ENCODE data around the gene MAMDC2. TPM values are rescaled to one million over a fixed set of nuclear protein-coding genes. Genes with fewer than 3 reads are reported as not detected.

The MAMDC2 gene
- total and polyA plus RNA-seq, 2 of the 4 experiments (the other 2 are of a cell fraction), result 5.0 to 5.2 TPM

- CTCF ChIA-PET, result interaction anchor here (0.9 to 1.4 kb wide), 2 partner anchors 12 to 13 kb away, joined by 4 to 5 read pairs; no protein-coding TSS in a partner anchor
These were observed 113.1 kb downstream of the MAMDC2 start for GRCh38 chr9:70156729-70157128.

More at GRCh38 chr9:70156729-70157128, 113.1 kb downstream of the MAMDC2 start:
- peak overlapping the region; percentile 38 for H2BK5ac ChIP-seq (ENCODE audit: low read depth, low read length, poor library complexity, severe bottlenecking)
- no peaks in the 10 kb centered on the region for H3K9me3 ChIP-seq (ENCODE audit: control insufficient read depth, insufficient read depth, low read length)
- H4K91ac ChIP-seq (ENCODE audit: insufficient read depth, low read depth, low read length), result no peak overlapping the region
- H3K4me3 ChIP-seq (ENCODE audit: insufficient read depth, low read depth, low read length), result no peak overlapping the region
- DNase-seq, result peak; percentile 73
- no TSS peak for BruUV-seq (replicated peaks)
- H3K14ac ChIP-seq (replicated peaks; ENCODE audit: low read depth, low read length), result no peak overlapping the region
- no peaks in the 10 kb centered on the region for H4K20me1 ChIP-seq (ENCODE audit: insufficient read depth, low read length)
- no peaks in the 10 kb centered on the region for H3K27me3 ChIP-seq (ENCODE audit: control insufficient read depth, insufficient read depth, low read length)
- WGBS, 2 experiments (ENCODE audit: extremely low coverage in 2 of 2, insufficient read length in 1 of 2), result no CpG with 5 or more reads among the region's 3 CpGs
- H2BK15ac ChIP-seq (ENCODE audit: low read depth, low read length), result no peak overlapping the region
- H2BK120ac ChIP-seq (ENCODE audit: low read depth, low read length), result no peak overlapping the region
- H3K4me1 ChIP-seq (ENCODE audit: control insufficient read depth, insufficient read depth, low read length), result peaks cover 6% of the 10 kb centered on the region
- H2BK20ac ChIP-seq (ENCODE audit: low read depth, low read length), result no peak overlapping the region
- intact Hi-C loops (cut with micrococcal nuclease) (no loop called here), dilution Hi-C loops (cut with HindIII; ENCODE audit: low sequenced_read_pairs, unreplicated experiment) (no loop called here), in situ Hi-C loops (cut with MboI; ENCODE audit: low sequenced_read_pairs) (no loop called here)
- no peaks in the 10 kb centered on the region for H3K36me3 ChIP-seq (ENCODE audit: control insufficient read depth, insufficient read depth, low read length)
- no peak overlapping the region for H2AK5ac ChIP-seq (ENCODE audit: low read depth, low read length)
- peaks cover 9% of the 10 kb centered on the region for H3K9me1 ChIP-seq (ENCODE audit: insufficient read depth, low read length)
- no peak overlapping the region for H4K8ac ChIP-seq (ENCODE audit: low read depth in 2 of 2, low read length in 2 of 2)
- H3K56ac ChIP-seq (ENCODE audit: extremely low read depth, insufficient read depth, low read length), result no peak overlapping the region
- H3K18ac ChIP-seq (ENCODE audit: low read depth, low read length), result no peak overlapping the region
- no peak overlapping the region for H4K5ac ChIP-seq (ENCODE audit: low read depth, low read length)
- H3K9ac ChIP-seq (ENCODE audit: low read depth, low read length), result no peak overlapping the region
- TF ChIP-seq RFX5 (IDR thresholded peaks at IDR 0.05; ENCODE audit: low read depth, low read length), result no peak
- TF ChIP-seq MAFK (IDR thresholded peaks at IDR 0.05; ENCODE audit: low read depth, low read length), result peak; percentile 78
- TF ChIP-seq POLR2A (IDR thresholded peaks at IDR 0.05; ENCODE audit: low read depth, low read length), result no peak
- ATAC-seq (ENCODE audit: low read depth), result peak; percentile 55
- no peak overlapping the region for H3K27ac ChIP-seq (ENCODE audit: insufficient read depth, low read length)
- POLR2A ChIA-PET (ENCODE audit: unreplicated experiment), result no interaction called here
- H2AK9ac ChIP-seq (replicated peaks; ENCODE audit: low read depth, low read length, poor library complexity), result no peak overlapping the region
- no peak overlapping the region for H3K4ac ChIP-seq (ENCODE audit: low read depth, low read length)
- H3K23ac ChIP-seq (ENCODE audit: low read depth, low read length), result no peak overlapping the region
- H2AFZ ChIP-seq (replicated peaks; ENCODE audit: low read length, poor library complexity), result no peak overlapping the region
- H3K4me2 ChIP-seq (ENCODE audit: low read depth, low read length), result peak overlapping the region; percentile 17; the same call in 1 of the 2 replicates
- H3K79me1 ChIP-seq (ENCODE audit: low read depth in 1 of 2, low read length in 2 of 2), result 0 out of 4 replicates have a peak, but pooled peaks cover 0 to 3% of the 10 kb centered on the region in 2 experiments

Measured in IMR-90 (cell line).